ENCODE measurements around the gene DENND1C.

DENND1C gene, protein sequence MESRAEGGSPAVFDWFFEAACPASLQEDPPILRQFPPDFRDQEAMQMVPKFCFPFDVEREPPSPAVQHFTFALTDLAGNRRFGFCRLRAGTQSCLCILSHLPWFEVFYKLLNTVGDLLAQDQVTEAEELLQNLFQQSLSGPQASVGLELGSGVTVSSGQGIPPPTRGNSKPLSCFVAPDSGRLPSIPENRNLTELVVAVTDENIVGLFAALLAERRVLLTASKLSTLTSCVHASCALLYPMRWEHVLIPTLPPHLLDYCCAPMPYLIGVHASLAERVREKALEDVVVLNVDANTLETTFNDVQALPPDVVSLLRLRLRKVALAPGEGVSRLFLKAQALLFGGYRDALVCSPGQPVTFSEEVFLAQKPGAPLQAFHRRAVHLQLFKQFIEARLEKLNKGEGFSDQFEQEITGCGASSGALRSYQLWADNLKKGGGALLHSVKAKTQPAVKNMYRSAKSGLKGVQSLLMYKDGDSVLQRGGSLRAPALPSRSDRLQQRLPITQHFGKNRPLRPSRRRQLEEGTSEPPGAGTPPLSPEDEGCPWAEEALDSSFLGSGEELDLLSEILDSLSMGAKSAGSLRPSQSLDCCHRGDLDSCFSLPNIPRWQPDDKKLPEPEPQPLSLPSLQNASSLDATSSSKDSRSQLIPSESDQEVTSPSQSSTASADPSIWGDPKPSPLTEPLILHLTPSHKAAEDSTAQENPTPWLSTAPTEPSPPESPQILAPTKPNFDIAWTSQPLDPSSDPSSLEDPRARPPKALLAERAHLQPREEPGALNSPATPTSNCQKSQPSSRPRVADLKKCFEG

DNA sequence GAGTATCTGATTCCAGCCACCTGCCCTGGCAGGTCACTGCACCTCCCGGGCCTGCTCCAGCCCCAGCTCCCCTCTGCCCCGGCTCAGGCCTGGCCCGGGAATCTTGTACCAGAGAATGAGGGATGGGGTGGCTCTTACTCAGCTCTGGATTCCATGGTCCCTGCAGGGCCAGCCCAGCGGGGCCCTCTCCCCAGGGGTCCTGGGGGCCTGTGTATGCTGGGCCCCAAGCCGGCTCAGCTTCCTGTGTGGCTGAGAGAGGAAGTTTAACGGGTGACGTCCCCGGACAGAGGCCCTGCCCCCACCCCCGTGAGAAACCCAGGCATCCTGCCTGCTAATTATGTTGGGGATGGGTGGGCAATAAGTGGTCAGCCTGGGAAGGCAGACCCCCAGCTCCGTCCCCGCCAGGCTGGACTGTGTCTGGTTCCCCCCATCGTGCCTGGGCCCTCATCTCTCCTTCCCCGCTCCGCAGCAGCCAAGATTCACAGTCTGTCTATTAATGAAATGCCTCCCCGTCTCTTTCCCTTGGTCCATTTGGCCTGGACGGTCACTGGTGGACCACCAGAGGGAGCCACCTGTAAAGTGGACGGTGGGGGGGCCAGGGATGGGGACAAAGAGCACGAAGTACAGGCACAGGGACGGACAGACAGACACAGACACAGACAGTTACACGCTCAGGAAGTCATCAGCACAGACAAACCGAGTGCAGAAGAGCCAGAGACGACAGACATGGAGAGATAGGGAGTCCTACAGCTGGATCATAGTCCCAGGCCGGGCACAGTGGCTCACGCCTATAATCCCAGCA, at the start of gene DENND1C:
Gene DENND1C (minus strand): TSS at position 247 of the 802 bp plus-strand sequence. CDS start 92 bp downstream, at position 155.
- peak; percentile 88 for DNase-seq (ENCODE audit: low read depth)
- TF ChIP-seq, protein P1, sequence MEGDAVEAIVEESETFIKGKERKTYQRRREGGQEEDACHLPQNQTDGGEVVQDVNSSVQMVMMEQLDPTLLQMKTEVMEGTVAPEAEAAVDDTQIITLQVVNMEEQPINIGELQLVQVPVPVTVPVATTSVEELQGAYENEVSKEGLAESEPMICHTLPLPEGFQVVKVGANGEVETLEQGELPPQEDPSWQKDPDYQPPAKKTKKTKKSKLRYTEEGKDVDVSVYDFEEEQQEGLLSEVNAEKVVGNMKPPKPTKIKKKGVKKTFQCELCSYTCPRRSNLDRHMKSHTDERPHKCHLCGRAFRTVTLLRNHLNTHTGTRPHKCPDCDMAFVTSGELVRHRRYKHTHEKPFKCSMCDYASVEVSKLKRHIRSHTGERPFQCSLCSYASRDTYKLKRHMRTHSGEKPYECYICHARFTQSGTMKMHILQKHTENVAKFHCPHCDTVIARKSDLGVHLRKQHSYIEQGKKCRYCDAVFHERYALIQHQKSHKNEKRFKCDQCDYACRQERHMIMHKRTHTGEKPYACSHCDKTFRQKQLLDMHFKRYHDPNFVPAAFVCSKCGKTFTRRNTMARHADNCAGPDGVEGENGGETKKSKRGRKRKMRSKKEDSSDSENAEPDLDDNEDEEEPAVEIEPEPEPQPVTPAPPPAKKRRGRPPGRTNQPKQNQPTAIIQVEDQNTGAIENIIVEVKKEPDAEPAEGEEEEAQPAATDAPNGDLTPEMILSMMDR (IDR thresholded peaks at IDR 0.05; ENCODE audit: low read depth, low read length): peak; percentile 52
- TF ChIP-seq, protein P2, sequence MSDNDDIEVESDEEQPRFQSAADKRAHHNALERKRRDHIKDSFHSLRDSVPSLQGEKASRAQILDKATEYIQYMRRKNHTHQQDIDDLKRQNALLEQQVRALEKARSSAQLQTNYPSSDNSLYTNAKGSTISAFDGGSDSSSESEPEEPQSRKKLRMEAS (IDR thresholded peaks at IDR 0.05; ENCODE audit: low read depth, low read length): peak; percentile 54
- peak; percentile 28 for TF ChIP-seq POLR2A (IDR thresholded peaks at IDR 0.05; ENCODE audit: extremely low read depth, insufficient read length)
- peak; percentile 51; the same call in 1 of the 2 replicates for TF ChIP-seq MYC (IDR thresholded peaks at IDR 0.05; ENCODE audit: low read depth, low read length)
- H3K4me3 ChIP-seq (ENCODE audit: low read depth, low read length): peak within 1 kb of the TSS; percentile 66

DNA sequence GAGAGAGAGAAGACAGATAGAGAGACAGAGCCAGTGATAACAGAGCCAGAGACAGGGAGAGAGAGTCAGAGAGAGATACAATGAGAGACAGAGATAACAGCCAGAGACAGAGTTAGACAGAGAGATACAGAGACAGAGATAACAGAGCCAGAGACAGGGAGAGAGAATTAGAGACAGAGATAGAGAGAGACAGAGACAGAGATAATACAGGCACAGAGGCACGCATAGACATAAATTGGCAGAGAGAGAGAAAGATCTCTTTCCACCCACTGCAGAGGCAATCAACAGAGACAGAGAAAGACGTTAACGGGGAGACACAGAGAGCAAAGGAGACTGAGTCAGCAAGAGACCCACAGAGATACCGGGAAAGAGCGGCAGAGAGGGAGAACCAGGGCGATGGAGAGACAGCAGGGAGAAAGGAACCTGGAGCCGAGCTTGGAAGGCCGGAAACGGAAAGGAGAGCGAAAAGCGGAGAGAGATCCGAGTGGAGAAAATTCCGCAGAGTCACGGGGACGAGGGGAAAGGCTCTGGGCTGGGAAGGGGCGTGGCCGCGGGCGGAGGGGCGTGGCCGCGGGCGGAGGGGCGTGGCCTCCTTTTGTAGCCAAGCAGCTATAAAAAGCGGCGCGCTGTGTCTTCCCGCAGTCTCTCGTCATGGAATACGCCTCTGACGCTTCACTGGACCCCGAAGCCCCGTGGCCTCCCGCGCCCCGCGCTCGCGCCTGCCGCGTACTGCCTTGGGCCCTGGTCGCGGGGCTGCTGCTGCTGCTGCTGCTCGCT, 49.0 kb upstream of the DENND1C start, which contains the start of gene TNFSF9:
Gene TNFSF9 (plus strand): TSS at position 641 of the 777 bp plus-strand sequence. CDS start 11 bp downstream, at position 652.
- peak within 1 kb of the TSS; percentile 47 for H3K4me3 ChIP-seq (ENCODE audit: low read depth, low read length)
- TF ChIP-seq, protein P1 (IDR thresholded peaks at IDR 0.05; ENCODE audit: low read depth, low read length): no peak
- TF ChIP-seq, protein P2 (IDR thresholded peaks at IDR 0.05; ENCODE audit: low read depth, low read length): no peak; the same call in 1 of the 2 replicates
- TF ChIP-seq MYC (IDR thresholded peaks at IDR 0.05; ENCODE audit: low read depth, low read length): no peak
- peak; percentile 49 for TF ChIP-seq POLR2A (IDR thresholded peaks at IDR 0.05; ENCODE audit: extremely low read depth, insufficient read length)
- peak; percentile 80 for DNase-seq (ENCODE audit: low read depth)

DNA sequence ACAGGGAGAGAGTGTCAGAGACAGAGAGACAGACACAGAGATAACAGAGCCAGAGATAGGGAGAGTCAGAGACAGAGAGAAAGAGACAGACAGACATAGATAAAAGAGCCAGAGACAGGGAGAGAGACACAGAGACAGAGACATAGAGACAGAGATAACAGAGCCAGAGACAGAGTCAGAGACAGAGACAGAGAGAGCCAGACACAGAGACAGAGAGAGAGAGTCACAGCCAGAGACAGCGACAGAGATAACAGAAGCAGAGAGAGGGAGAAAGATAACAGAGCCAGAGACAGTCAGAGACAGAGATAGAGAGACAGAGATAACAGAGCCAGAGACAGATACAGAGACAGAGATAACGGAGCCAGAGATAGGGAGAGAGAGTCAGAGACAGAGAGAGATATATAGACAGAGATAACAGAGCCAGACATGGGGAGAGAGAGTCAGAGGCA, 48.4 kb upstream of the DENND1C start:
- TF ChIP-seq, protein P1 (IDR thresholded peaks at IDR 0.05; ENCODE audit: low read depth, low read length): no peak
- TF ChIP-seq POLR2A (IDR thresholded peaks at IDR 0.05; ENCODE audit: extremely low read depth, insufficient read length): no peak
- no peak overlapping the region for H3K4me3 ChIP-seq (ENCODE audit: low read depth, low read length)
- no peak for DNase-seq (ENCODE audit: low read depth)

DNA sequence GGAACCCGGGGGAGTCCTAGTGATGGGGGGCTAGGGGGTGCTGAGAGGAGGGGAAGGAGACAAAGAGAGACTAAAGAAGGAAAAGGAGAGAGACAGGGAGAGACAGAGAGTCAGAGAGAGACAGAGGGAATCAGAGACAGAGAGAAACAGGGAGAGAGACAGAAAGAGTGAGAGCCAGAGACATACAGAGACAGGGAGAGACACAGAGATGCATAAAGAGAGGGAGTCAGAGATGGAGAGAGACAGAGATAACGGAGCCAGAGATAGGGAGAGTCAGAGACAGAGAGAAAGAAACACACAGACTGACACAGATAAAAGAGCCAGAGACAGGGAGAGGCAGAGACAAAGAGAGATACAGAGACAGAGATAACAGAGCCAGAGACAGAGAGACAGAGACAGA, 47.8 kb upstream of the DENND1C start:
- TF ChIP-seq, protein P1 (IDR thresholded peaks at IDR 0.05; ENCODE audit: low read depth, low read length): no peak
- TF ChIP-seq POLR2A (IDR thresholded peaks at IDR 0.05; ENCODE audit: extremely low read depth, insufficient read length): no peak
- TF ChIP-seq, protein P2 (IDR thresholded peaks at IDR 0.05; ENCODE audit: low read depth, low read length): no peak
- no peak for TF ChIP-seq MYC (IDR thresholded peaks at IDR 0.05; ENCODE audit: low read depth, low read length)
- no peak overlapping the region for H3K4me3 ChIP-seq (ENCODE audit: low read depth, low read length)
- no peak for DNase-seq (ENCODE audit: low read depth)
